IMR-90 (cell line): Measurements from ENCODE around the gene NBPF14.
"Not testable (repeated sequence)": the region's sequence is repeated elsewhere in the genome, so short reads cannot be mapped to it uniquely, and the experiment has no call there.

Experiments used
- BHLHE40 ChIP-seq: fragments of 150-350 bp; IDR thresholded peaks from 2 replicates; pipeline ENCODE4 v1.6.1; 2016; ENCODE audit warnings: mild to moderate bottlenecking, low read depth, low read length
- CEBPB ChIP-seq: IDR thresholded peaks from 2 replicates; pipeline ENCODE4 v1.6.1; 2012; ENCODE audit warnings: low read depth, low read length, improper control_type of control experiment
- CHD1 ChIP-seq: IDR thresholded peaks from 2 replicates; pipeline ENCODE4 v1.6.1; 2012; ENCODE audit warnings: low read depth, low read length, improper control_type of control experiment
- CTCF ChIP-seq: conservative IDR thresholded peaks from 2 replicates; pipeline ENCODE4 v1.5.1; 2012; ENCODE audit warnings: mild to moderate bottlenecking, low read depth, low read length, improper control_type of control experiment
- ELK1 ChIP-seq: fragments of 150-350 bp; IDR thresholded peaks from 2 replicates; pipeline ENCODE4 v1.6.1; 2016; ENCODE audit warnings: low read depth, mild to moderate bottlenecking, low read length, moderate library complexity, borderline replicate concordance
- FOS ChIP-seq: fragments of 150-350 bp; IDR thresholded peaks from 2 replicates; pipeline ENCODE4 v1.6.1; 2016; ENCODE audit warnings: low read depth, low read length
- MAFK ChIP-seq: IDR thresholded peaks from 2 replicates; pipeline ENCODE4 v1.6.1; 2012; ENCODE audit warnings: low read depth, low read length, improper control_type of control experiment
- MXI1 ChIP-seq: IDR thresholded peaks from 2 replicates; pipeline ENCODE4 v1.6.1; 2012; ENCODE audit warnings: low read depth, mild to moderate bottlenecking, low read length, moderate library complexity, borderline replicate concordance
- POLR2A ChIP-seq: IDR thresholded peaks from 2 replicates; pipeline ENCODE4 v1.6.1; 2012; ENCODE audit warnings: mild to moderate bottlenecking, low read depth, low read length
- RCOR1 ChIP-seq: IDR thresholded peaks from 2 replicates; pipeline ENCODE4 v1.6.1; 2012; ENCODE audit warnings: mild to moderate bottlenecking, low read length, improper control_type of control experiment; ENCODE audit not compliant: insufficient replicate concordance
- RFX5 ChIP-seq: IDR thresholded peaks from 2 replicates; pipeline ENCODE4 v1.8.0; 2012; ENCODE audit warnings: low read depth, mild to moderate bottlenecking, low read length, moderate library complexity
- SMC3 ChIP-seq: fragments of 150-350 bp; IDR thresholded peaks from 2 replicates; pipeline ENCODE4 v1.6.1; 2016; ENCODE audit warnings: low read depth, mild to moderate bottlenecking, antibody characterized with exemption, low read length, moderate library complexity
- USF2 ChIP-seq: fragments of 150-350 bp; IDR thresholded peaks from 2 replicates; pipeline ENCODE4 v1.6.1; 2017; ENCODE audit warnings: mild to moderate bottlenecking, antibody characterized with exemption, low read length, low read depth

- TF ChIP-seq CTCF, FOS, USF2, RCOR1, CEBPB, POLR2A, MXI1, ELK1, MAFK, SMC3, CHD1, BHLHE40, RFX5: not testable (repeated sequence)
Measured at GRCh38 chr1:148529101-148529567, 66.7 kb downstream of the NBPF14 start.
